ENCODE measurements around the gene ZBED2.
A peak's percentile ranks its signal among the peaks of the same experiment; 100 is the strongest.
"Not testable (repeated sequence)": the region's sequence is repeated elsewhere in the genome, so short reads cannot be mapped to it uniquely, and the experiment has no call there.

Gene ZBED2

GRCh38 chr3:111571282-111571681, 23.9 kb downstream of the ZBED2 start:
- no peak for DNase-seq

GRCh38 chr3:111570404-111571030, 24.6 kb downstream of the ZBED2 start:
- no peak for DNase-seq

GRCh38 chr3:111568911-111569310, 26.2 kb downstream of the ZBED2 start:
- no peak for DNase-seq

GRCh38 chr3:111568355-111568754, 26.8 kb downstream of the ZBED2 start:
- DNase-seq: no peak

- DNase-seq: no peak
Measured at GRCh38 chr3:111566844-111567243, 28.3 kb downstream of the ZBED2 start.

- not testable (repeated sequence) for DNase-seq
Measured at GRCh38 chr3:111561902-111562301, 33.2 kb downstream of the ZBED2 start.

- no peak for DNase-seq
Measured at GRCh38 chr3:111548756-111549155, 46.4 kb downstream of the ZBED2 start.

- DNase-seq: peak; percentile 23
Measured at GRCh38 chr3:111548092-111548491, 47.1 kb downstream of the ZBED2 start.

- peak; percentile 83 for DNase-seq
Measured at GRCh38 chr3:111547631-111548030, 47.5 kb downstream of the ZBED2 start.

GRCh38 chr3:111545349-111545748, 49.8 kb downstream of the ZBED2 start:
- DNase-seq: peak; percentile 27

All from hematopoietic multipotent progenitor cell treated with erythropoietin and hydrocortisone succinate and interleukin-3 and kit ligand, for 6 days (in vitro differentiated cells).